Tibial nerve (tissue), 4 donors: Measurements from ENCODE around the gene CDH12.

Experiments used
- EP300 ChIP-seq, 2 donors: sonication (generic); formaldehyde crosslinking; IDR thresholded peaks; one replicate each; pipeline ENCODE4 v1.6.1; 2017; ENCODE audit warnings: antibody characterized with exemption in 2 of 2, mild to moderate bottlenecking in 1 of 2
- POLR2A ChIP-seq, 2 donors: fragments of 450-650 bp; IDR thresholded peaks; one replicate each; pipeline ENCODE4 v1.6.1; 2017; ENCODE audit warnings: antibody characterized with exemption in 2 of 2, mild to moderate bottlenecking in 2 of 2, moderate library complexity in 2 of 2
- TF ChIP-seq, protein P1 (sequence below), 5 experiments: fragments of 200-600 bp in 3 of 5; fragments of 450-650 bp in 2 of 5; sonication (generic) in 3 of 5; IDR thresholded peaks; one replicate each; pipeline ENCODE4 v1.5.1; 2016 to 2019; ENCODE audit warnings: antibody characterized with exemption in 5 of 5, mild to moderate bottlenecking in 3 of 5, moderate library complexity in 2 of 5

- TF ChIP-seq, protein P1, sequence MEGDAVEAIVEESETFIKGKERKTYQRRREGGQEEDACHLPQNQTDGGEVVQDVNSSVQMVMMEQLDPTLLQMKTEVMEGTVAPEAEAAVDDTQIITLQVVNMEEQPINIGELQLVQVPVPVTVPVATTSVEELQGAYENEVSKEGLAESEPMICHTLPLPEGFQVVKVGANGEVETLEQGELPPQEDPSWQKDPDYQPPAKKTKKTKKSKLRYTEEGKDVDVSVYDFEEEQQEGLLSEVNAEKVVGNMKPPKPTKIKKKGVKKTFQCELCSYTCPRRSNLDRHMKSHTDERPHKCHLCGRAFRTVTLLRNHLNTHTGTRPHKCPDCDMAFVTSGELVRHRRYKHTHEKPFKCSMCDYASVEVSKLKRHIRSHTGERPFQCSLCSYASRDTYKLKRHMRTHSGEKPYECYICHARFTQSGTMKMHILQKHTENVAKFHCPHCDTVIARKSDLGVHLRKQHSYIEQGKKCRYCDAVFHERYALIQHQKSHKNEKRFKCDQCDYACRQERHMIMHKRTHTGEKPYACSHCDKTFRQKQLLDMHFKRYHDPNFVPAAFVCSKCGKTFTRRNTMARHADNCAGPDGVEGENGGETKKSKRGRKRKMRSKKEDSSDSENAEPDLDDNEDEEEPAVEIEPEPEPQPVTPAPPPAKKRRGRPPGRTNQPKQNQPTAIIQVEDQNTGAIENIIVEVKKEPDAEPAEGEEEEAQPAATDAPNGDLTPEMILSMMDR (IDR thresholded peaks at IDR 0.05), result no peak
- TF ChIP-seq POLR2A (IDR thresholded peaks at IDR 0.05), result no peak
- TF ChIP-seq EP300 (IDR thresholded peaks at IDR 0.05), result no peak
Observed at GRCh38 chr5:22108545-22108944, 744.6 kb downstream of the CDH12 start.
